ENCODE measurements around the gene VAV3.

VAV3 gene

DNA sequence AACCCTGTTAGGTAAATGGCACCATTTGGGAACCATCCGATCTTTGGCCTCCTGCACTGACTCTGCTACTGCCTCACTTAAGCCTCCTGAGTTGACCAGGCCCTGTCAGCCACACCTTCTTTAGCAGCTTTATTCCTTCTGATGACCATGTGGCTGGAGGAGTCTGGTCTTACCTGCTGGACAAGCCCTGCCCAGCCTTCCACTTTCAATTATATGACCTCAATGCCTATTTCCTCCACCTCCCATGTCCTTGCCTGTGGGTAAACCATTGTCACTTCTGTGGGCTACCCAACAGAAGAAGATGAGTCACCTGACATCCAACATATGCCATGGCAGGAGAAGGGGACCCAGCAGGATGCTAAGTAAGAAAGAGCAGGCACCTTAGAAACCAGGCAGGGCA, 430.3 kb downstream of the VAV3 start:
- DNase-seq (ENCODE audit: low read depth), result no peak

DNA sequence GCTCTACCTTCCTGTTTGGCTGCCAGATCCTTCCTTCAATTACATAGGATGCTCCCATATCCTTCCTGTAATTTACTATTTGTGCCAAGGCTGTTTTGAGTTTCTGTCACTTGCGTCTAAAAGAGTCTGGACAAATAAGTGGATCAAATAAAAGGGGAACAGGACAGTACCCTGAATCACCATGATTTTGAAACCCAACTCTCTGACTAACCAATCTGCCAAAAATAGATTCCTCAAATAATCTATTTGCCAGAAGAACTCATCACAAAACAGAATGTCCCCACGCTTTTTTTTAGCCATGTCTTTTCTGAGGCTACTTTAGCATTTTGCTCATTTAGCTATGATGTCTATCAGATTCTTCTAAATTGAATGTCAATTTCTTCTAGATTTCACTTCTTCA, 431.5 kb downstream of the VAV3 start:
- DNase-seq (ENCODE audit: low read depth), result no peak

DNA sequence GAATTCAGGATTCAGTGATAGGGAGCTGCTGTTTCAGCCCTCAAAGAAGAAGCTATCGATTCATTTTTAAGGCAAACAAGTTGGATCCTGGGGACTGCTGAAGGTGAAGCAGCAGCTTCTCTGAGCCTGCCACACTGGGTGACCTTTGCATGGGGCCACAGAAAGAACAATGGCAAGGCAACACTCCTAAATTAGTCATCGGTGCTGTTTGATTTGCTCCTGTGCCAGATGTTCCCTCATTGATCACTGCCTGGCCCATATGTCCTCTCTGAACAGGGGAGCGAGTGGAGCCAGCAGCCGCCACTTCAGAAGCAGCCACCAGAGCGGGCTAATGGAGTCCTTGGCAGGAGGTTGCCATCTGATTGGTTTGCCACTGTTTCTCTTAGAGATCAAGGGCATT, 432.7 kb downstream of the VAV3 start:
- DNase-seq (ENCODE audit: low read depth), result no peak

DNA sequence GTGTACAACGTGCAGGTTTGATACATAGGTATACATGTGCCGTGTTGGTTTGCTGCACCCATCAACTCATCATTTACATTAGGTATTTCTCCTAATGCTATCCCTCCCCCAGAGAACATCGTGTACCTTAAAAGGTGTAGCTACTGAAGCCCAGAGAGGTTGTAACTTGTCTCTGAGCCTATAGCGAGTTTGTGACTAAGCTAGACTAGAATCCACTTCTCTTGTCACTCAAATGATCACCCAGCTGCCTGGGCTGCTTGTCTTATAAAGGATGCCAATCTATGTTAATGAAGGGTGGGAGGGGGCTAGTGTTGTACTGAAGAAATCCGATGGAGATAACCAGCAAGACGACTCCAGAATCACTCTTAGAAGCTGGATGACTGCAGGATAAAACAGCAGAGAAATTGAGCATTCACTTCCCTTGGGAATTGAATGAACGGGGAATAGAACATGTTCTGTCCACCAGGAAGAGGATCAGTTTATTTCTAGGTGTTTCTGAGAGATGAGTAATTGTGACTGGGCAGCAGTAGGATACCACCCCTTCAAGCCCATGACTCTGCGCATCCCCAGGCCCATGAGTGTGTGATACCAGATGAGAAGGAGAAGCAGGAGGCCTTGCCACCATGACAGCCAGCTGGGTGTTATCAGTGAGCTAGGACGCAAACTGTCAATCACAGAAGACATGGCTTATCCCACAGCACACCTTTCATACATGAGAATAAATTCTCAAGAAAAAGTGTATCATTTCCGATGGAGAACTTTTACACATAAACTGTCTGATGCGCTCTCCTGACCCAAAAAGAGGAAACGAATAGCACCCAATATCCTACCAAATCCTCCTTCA, 433.7 kb downstream of the VAV3 start:
- DNase-seq (ENCODE audit: low read depth), result no peak

DNA sequence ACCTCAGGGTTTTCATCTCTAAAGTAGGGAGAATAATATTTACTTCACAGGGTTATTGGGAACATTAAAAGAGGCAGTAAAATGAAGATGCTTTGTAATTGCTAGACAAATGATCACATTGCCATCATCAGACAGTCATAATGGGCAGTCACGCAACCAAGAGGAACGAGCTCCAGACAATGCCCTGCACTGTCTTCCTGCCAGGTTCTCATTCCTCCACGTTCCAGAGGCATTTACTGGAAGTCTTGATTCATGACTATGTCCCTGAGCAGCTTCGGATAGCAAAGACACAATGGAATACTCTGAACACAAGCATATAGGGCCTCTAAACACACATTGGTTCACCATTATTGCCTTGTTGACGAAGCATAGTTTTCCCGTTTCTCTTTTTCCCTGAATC, 434.4 kb downstream of the VAV3 start:
- no peak for DNase-seq (ENCODE audit: low read depth)

DNA sequence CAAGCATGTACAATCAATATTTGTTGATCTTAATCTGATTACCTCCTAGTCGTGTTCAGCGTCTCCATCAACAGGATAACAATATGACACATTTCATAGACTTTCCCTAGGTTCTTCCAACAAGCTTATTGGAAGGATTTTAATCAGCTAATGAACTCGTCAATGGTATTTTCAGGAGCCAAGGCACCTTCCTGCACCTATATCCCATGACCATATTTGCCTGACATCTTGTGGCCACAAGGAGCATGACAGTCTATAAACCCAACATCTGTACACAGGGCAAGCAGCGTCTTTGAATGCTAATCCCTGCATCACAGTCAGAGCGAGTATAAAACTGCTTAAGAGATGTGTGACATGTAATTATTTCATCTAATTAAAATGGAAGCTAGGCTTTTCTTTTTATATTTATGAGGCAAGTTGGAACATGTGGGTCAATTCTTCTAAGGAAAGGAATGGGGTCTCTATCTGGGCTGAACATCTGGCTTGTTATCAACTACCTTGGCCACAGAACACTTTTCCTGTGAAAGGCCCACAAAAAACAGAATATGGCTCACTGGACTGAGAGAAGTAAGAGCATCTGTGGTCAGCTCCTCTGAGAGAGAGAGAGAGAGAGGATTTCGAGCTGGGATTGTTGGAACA, 435.4 kb downstream of the VAV3 start:
- no peak for DNase-seq (ENCODE audit: low read depth)

DNA sequence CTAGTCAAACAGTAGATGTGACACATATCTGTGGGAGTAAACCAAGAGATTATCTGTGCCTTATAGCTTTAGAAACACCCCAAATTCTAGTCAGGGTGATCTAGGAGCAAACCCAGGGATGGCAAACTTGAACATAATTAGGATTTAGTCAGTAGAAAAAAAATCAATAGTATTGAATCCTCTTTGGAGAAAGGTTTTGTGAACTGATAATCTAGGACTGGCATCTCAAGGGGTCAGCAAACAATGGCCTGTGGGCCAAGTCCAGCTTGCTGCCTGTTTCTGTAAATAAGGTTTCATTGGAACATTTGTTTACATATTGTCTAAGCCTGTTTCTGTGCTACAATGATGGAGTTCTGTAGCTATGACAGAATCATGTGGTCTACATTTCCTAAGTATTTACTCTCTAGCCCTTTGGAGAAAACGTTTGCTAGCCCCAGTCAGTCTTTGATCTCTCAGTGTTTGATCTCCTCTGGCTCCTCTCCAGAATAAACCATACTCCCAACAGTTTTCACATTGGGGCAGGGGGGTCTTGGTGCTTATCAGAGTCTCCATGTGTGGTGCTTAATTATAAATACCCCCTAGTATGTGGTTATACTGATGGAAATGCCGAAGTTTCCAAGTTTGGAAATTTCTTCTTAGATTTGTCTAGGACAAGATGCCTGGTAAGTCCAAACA, 438.3 kb downstream of the VAV3 start:
- no peak for DNase-seq (ENCODE audit: low read depth)

DNA sequence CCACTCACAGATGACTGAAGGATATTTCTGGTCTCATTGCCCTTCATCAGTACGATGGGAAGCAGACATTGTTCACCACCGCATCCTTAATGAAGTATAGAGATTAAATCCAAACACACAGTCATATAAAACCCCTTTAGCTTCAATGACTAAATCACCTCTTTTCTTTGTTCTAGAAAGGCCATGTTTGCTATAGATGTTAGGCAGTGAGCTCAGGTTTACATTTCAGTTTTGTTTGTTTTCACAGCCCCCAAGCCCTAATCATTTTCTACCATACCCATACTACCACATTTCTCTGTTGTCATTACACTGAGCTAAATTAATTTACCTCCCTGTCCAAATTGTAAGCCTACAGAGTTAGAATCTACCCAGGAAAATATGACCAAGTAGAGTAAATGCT, 439.0 kb downstream of the VAV3 start:
- no peak for DNase-seq (ENCODE audit: low read depth)

DNA sequence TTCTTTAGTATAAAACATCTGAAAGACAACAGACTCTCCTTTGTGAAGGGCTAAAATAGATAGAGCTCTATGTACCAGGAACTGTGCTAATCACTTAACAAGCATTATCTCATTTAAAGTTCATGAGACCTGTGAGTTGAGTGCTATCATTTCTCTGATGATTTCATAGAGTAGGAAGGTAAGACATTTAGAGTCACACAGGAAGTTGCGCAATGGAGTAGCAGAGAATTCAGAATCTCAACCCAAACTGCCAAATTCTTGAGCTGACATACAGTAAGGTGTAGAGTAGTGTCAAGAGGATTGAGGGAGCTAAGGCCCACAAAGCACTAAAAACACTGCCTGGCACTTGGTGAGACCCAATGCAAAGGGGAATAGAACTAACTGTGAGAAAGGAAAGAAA, 439.8 kb downstream of the VAV3 start:
- no peak for DNase-seq (ENCODE audit: low read depth)

DNA sequence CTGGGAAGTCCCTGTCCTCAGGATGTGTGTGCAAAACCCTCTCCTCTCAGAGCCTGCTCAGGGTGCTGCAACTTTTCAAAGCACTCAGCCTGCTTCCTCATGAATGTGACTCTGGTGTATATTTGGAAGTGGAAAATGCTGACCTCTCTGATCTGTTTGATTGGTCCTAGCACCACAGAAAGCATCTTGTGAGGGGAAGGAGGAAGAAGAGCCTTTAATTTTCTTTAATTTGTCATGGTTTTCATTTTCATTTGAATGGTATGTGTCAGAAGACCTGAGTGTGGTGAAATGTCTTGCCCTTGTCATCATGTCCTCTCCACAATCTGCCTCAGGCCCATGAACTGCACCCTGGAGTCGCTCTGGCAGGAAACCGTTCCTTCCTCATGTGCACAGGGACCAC, 440.7 kb downstream of the VAV3 start:
- no peak for DNase-seq (ENCODE audit: low read depth)

DNA sequence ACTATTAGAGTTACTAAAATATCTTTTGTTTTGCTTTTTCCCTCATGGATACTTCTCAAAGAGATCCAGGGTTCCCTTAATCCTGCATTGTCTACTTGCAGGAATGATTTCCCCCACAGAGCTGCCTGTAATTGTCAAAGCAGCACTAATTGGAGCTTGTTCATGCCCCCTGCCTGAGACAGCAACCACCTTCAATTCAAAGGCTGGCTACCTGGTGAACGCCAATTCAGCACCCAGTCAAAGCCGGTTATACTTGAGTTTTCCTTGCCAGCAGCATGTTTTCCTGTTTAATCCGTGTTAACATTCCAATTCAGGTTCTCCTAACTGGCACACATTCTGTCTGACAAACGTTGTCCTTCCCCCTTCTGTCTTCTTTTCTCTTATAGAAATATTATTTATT, 441.2 kb downstream of the VAV3 start:
- no peak for DNase-seq (ENCODE audit: low read depth)

DNA sequence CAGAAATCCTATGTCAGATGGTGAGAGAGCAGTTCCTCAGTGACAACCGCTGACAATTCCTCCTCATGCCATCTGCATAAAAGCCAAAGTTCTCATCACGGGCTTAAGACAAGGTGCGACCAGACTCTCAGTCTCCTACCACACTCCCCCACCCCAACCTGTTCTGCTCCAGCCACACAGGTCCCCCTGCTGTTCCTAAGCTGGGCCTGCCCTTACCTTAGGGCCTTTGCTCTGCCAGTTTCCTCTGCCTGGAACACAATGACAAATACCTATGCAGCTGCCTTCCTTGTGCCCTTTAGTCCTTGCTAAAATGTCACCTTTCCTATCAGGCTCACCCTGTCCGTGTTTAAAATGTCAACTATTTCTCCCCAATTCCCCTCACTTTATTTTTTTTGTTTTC, 441.9 kb downstream of the VAV3 start:
- no peak for DNase-seq (ENCODE audit: low read depth)
